Stimulated activated CD8-positive, alpha-beta memory T cell treated with anti-CD3 and anti-CD28 coated beads, Interleukin-15, amount 100 ng/mL, for 48 hours (primary cell): Measurements from ENCODE around the gene ZNF24.
A peak's percentile ranks its signal among the peaks of the same experiment; 100 is the strongest.

Experiments
- DNase-seq, 2 donors: peaks; one replicate each; pipeline ENCODE4 v3.0.0-alpha.2; 2020; ENCODE audit warnings: low read depth in 2 of 2

ZNF24 gene

GRCh38 chr18:35355140-35355618, 11.0 kb upstream of the ZNF24 start:
- DNase-seq, result peak; percentile 25 to 34

DNA sequence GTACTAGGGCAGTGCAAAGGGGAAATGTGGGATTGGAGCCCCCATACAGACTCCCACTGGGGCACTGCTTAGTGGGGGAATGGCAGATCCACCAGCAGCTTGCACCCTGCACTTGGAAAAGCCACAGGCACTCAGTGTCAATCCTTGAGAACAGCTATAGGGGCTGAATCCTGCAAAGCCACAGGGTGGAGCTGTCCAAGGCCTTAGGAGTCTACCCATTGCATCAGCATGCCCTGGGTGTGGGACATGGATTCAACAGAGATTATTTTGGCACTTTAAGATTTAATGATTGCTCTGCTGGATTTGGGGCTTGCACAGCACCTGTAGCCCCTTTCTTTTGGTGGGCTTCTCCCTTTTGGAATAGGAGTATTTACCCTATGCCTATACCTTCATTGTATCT, 8.6 kb upstream of the ZNF24 start:
- no peak for DNase-seq

DNA sequence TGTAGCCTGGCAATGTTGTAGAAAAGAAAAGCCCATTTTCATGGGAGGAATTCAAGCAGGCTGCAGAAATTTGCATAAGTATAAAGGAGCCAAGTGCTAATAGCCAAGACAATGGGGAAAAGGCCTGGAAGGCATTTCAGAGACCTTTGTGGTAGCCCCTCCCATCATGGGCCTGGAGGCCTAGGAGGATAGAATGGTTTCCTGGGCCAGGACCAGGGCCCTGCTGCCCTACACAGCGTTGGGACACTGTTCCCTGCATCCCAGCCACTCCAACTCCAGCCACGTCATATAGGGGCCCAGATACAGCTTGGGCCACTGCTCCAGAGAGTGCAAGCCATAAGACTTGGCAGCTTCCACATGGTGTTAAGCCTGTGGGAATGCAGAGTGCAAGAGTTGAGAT, 8.1 kb upstream of the ZNF24 start:
- DNase-seq, result no peak

GRCh38 chr18:35348001-35348400, 3.8 kb upstream of the ZNF24 start:
- DNase-seq, result no peak

DNA sequence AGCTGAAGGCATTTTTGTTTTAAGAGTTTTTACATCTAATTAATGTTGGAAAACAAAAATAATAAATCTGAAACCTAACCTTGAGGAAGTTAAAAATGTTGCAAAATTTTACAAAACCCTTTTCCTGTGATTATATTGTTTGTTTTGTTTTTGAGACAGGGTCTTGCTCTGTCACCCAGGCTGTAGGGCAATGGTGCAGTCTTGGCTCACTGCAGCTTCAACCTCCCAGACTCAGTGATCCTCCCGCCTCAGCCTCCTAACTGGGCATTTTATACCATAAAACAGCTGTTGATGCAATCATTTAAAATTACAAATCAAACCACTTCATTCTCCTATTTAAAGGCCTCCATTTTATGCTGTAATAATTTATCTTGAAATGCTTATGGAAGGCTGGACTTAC, 1.7 kb upstream of the ZNF24 start:
- no peak for DNase-seq

GRCh38 chr18:35345460-35345921, 1.3 kb upstream of the ZNF24 start:
- DNase-seq, result no peak

DNA sequence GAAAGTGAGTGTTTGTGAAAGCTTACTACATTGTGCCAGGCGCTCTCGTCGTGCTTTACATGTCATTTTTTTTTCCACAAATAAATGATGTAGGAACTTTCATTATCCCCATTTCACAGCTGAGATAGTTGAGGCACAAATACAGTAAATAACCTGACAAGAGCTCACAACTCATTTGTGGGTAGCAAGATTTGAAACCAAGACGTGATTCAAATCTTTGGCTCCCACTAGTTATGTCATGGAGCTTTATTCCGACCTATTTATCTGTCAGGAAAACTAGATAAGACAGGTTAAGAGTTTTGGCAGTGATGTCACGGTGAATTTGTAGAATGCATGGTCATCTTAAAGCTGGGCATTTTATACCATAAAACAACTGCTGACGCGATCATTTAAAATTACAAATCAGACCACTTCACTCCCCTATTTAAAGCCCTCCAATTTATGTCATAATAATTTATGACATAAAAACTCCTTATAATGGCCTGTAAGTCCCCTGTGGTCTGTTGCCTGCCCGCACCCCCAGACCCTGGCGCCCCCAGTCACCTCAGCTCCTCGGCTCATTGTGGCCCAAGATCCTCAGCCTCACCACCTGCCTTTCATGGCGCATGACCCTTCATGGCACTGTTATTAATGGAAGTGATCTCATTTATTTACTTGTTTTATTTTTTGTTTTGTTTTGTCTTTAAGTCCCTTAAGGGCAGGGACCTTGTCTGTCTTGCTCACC, 678 bp upstream of the ZNF24 start:
- DNase-seq, result no peak

- no peak for DNase-seq
Measured at GRCh38 chr18:35343488-35343935, 708 bp downstream of the ZNF24 start.

GRCh38 chr18:35337286-35337685, 6.9 kb downstream of the ZNF24 start:
- no peak for DNase-seq

GRCh38 chr18:35335866-35336265, 8.4 kb downstream of the ZNF24 start:
- DNase-seq, result no peak

DNA sequence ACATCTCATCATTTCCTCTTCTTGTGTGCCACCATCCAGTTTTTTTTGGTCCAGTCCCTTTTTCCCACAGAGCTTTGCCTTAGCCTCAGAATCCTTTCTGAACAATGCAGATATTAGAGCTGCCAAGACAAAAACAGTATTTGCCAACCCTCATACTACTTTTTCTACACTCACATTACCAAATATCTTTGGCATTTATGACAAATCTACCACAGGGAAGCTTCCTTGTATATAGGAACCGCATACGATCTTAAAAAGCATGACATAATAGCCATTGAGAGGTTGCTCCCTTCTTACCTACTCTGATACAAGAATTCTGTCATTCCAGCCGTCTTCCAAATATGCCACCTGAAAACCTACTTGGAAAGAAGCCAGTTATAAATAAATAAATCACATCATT, 9.4 kb downstream of the ZNF24 start:
- DNase-seq, result no peak

DNA sequence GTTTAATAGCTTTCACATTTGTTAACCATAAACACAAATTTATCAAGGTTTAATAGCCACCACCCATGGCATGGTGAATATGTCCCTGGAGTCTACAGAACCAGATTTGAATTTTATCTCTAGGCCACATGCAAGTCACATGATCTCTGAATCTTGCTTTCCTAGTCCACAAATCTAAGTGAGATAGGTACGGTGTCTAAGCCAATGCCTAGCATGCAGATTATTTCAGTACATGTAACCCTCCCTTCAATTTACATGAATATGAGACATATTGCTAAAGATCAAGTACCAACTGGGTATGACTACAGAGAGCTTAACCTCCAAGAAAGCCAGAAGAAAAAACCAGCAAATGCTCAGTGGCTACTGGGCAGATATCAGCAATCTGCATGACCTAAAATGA, 10.0 kb downstream of the ZNF24 start:
- no peak for DNase-seq

- DNase-seq, result no peak
Measured at GRCh38 chr18:35331367-35332087, 12.7 kb downstream of the ZNF24 start.

GRCh38 chr18:35328868-35329267, 15.4 kb downstream of the ZNF24 start:
- no peak for DNase-seq

DNA sequence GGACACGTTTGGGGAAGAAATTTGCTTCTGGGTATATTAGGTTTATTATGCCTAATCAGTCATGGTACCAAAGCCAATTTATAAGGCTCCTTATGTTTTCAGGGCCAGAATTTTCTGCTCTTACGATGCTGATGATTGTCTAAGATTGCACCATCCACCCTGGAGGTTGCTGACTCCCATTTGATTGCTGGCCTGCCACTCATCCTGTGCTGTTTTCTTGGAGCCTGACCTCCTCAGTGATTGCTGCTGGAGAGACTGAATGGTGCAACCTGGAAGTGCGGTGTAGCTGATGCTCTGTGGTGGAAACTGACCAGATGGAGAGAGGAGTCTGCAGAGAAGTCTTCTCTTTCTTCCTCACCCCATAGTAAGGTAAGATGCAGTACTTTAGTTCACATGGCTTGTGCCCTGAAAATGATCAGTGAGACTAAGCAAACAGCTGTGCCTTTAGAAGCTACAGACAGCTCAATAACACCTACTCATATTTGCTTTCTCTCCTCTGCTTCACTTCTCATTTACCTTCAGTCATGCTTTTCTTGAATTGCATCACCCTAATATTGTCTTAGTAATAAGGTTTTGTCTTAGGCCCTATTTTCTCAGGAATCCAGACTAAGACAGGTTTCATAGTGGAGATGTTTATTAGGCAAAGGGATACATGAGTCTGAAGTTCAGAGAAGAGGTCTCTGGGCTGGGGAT, 17.4 kb downstream of the ZNF24 start:
- DNase-seq, result no peak

DNA sequence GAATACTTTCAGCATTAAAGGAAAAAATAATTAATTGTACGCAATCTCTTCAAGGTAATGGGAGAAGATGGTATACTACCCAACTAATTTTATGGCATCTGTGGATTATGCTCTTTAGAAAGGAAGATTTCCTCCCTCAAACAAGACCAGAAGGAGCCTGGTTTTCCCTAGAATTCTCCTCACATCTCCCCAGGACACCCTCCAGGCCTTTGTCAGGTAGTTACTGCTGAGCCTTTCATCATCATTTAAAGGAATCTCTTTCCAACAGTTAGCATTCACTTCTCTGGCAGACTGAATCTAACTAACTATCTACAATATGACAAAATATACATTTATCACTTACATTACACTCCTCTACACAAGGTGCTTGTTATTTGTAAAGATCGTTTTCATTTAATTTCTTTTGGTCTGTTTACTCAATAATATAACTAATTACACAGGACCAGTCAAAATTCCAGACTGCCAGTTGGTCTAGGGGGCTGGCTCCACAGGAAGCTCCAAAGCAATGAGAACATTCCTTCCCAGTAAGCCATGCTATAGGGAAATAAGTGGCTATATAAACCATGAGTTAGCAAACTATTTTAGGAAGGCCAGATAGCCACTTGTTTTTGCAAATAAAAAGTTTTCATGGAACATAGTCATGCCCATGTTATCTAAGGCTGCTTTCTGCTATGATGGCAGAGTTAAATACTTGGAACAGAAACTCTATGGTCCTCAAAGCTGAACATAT, 19.1 kb downstream of the ZNF24 start:
- no peak for DNase-seq

DNA sequence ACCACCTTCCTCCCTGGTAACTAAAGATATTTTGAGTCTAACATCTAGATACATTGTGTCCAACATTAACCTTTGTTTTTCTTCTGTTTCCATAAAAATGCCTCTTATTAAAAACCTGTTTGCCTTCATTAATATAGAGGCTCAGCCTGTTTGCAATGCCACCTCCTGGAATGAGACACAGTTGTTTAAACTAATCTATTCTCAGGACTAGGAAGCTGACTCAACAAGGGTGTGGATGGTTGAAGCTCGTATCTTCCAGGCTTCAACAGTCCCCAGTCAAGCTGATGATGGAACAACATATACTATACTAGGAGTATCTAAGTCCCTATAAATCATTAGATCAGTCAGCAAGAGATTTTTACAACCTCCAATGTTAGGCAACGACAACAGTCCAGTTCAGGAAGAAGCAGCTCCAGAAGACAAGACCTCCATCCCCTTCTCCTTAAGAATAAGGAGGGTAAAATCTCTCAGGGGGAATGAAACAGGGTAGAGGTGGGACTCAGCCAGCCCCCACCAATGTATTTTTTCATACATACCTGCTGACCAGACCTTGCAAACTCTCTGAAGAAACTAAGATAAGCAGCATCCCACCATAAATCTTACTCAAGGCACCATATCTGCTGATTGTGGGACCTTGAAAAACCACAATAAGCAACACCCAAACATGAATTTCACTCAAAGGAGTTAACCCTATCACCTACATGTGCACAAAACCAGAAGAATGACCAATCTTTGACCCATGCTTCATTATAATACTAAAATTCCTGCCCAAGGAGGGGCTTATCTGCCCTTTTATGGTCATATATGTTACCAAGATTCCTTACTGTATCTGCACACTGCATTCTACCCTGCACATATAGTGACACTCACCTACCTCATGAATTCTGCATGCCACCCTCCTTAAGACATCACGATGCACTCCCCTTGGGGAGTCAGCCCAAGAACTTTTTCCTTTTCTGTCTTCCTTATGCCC, 21.4 kb downstream of the ZNF24 start:
- DNase-seq, result no peak

GRCh38 chr18:35311496-35311895, 32.7 kb downstream of the ZNF24 start:
- no peak for DNase-seq

- no peak for DNase-seq
Measured at GRCh38 chr18:35306588-35307250, 37.5 kb downstream of the ZNF24 start.

DNA sequence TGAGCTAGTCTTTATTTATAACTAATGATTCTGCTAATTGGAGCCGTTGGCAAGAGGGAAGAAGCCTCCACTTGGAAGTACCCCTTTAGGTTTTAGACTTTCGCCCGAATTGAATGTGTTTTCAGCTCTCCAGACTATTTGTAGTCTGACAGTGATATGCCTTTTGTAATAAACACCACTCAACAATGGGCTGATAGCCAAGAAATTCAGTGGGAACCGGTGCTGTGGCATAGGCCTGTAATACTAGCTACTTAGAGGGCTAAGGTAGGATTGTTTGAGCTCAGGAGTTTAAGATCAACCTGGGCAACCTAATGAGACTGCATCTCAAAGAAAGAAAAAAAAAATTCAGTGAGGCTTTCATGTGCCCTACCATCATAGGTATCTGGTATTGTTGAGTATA, 40.6 kb downstream of the ZNF24 start:
- no peak for DNase-seq
